HCT116 (cell line): ENCODE data around the gene CTIF. TPM values are rescaled to one million over a fixed set of nuclear protein-coding genes. Genes with fewer than 3 reads are reported as not detected.

Experiments
- ATAC-seq: fragments of 200-7000 bp; cut with Tn5 transposase; 2 replicates; pipeline ENCODE4 v1.9.1; 2020; ENCODE audit warnings: mild to moderate bottlenecking, moderate library complexity
- BruUV-seq: library from RNA; stranded (reverse); fragments of 400-500 nt; replicated peaks from 2 replicates; lab custom pipeline; 2021; lab: Mats Ljungman, UMichigan
- CTCF ChIA-PET: fragments of 300-600 bp; sonication (Branson Sonifier 250); formaldehyde crosslinking; loops from one replicate; lab custom pipeline; 2021; ENCODE audit warnings: antibody characterized with exemption; lab: Charles Lee
- POLR2A ChIA-PET: fragments of 300-600, 350-600 bp; sonication (Branson Sonifier 250); formaldehyde crosslinking; loops from one replicate; lab custom pipeline; 2021; ENCODE audit warnings: antibody characterized with exemption; lab: Charles Lee
- RAD21 ChIA-PET, 2 experiments: fragments of 300-600 bp; sonication (Branson Sonifier 250); formaldehyde crosslinking; loops; one replicate each; lab custom pipeline; 2023; ENCODE audit warnings: low total read pairs in 2 of 2; ENCODE audit not compliant: uncharacterized antibody in 2 of 2, unreplicated experiment in 2 of 2, low non-redundant PET in 1 of 2; lab: Charles Lee
- DNase-seq: peaks from one replicate; pipeline ENCODE4 v3.0.0-alpha.2; 2010; ENCODE audit warnings: low read depth, low spot score
- H2AFZ ChIP-seq: fragments of 200-600 bp; shearing (Covaris generic), sonication (generic); 2 replicates; pipeline ENCODE4 v1.6.1; 2017; ENCODE audit warnings: low read depth, mixed run types, mixed read lengths, antibody characterized with exemption, low read length; ENCODE audit not compliant: poor library complexity, severe bottlenecking
- H3K27ac ChIP-seq: 2 replicates; pipeline ENCODE4 v1.5.1; 2012; ENCODE audit warnings: low read depth, low read length
- H3K27me3 ChIP-seq: fragments of 200-600 bp; sonication (generic); 2 replicates; pipeline ENCODE4 v1.6.1; 2016; ENCODE audit warnings: mixed run types, low read length, mixed read lengths; ENCODE audit not compliant: insufficient read depth
- H3K36me3 ChIP-seq, 2 experiments: fragments of 200-500 bp in 1 of 2; fragments of 200-600 bp in 1 of 2; sonication (Bioruptor generic) in 1 of 2; sonication (generic) in 1 of 2; 2 replicates each; pipeline versions ENCODE4 v1.5.1 to v1.6.1; 2014 to 2016; ENCODE audit warnings: low read length in 2 of 2, inconsistent platforms in 1 of 2, mixed read lengths in 1 of 2, mixed run types in 1 of 2; ENCODE audit not compliant: insufficient read depth in 2 of 2, control insufficient read depth in 1 of 2
- H3K4me1 ChIP-seq, 2 experiments: fragments of 200-600 bp in 1 of 2; sonication (generic) in 1 of 2; 2 replicates each; pipeline versions ENCODE4 v1.5.1 to v1.6.1; 2012 to 2017; ENCODE audit warnings: low read length in 2 of 2, inconsistent platforms in 1 of 2, mild to moderate bottlenecking in 1 of 2, mixed read lengths in 1 of 2, mixed run types in 1 of 2, moderate library complexity in 1 of 2; ENCODE audit not compliant: insufficient read depth in 2 of 2, control insufficient read depth in 1 of 2
- H3K4me2 ChIP-seq: fragments of 200-600 bp; sonication (generic); 2 replicates; pipeline ENCODE4 v1.6.1; 2017; ENCODE audit warnings: mixed run types, low read length, mixed read lengths
- H3K4me3 ChIP-seq, 2 experiments: fragments of 200-600 bp in 1 of 2; sonication (generic) in 1 of 2; replicated peaks in 1 of 2; 2 replicates each; pipeline ENCODE4 v1.5.1; 2011 to 2016; ENCODE audit warnings: low read length in 2 of 2, control low read depth in 1 of 2, low read depth in 1 of 2, mild to moderate bottlenecking in 1 of 2, mixed read lengths in 1 of 2, mixed run types in 1 of 2
- H3K79me2 ChIP-seq: fragments of 200-600 bp; sonication (generic); 2 replicates; pipeline ENCODE4 v1.6.1; 2017; ENCODE audit warnings: mild to moderate bottlenecking, mixed run types, low read length, moderate library complexity, mixed read lengths; ENCODE audit not compliant: insufficient read depth
- H3K9ac ChIP-seq: fragments of 200-600 bp; sonication (generic); 2 replicates; pipeline ENCODE4 v1.6.1; 2016; ENCODE audit warnings: low read length, mixed read lengths
- H3K9me2 ChIP-seq: fragments of 200-600 bp; sonication (generic), shearing (Covaris generic); 2 replicates; pipeline ENCODE4 v1.6.1; 2017; ENCODE audit warnings: mixed run types, mild to moderate bottlenecking, moderate library complexity; ENCODE audit not compliant: insufficient read depth
- H3K9me3 ChIP-seq, 2 experiments: fragments of 200-500 bp in 1 of 2; fragments of 200-600 bp in 1 of 2; sonication (Bioruptor generic) in 1 of 2; sonication (generic) in 1 of 2; 2 replicates each; pipeline ENCODE4 v1.6.1; 2014 to 2017; ENCODE audit warnings: low read length in 2 of 2, mixed read lengths in 2 of 2, inconsistent platforms in 1 of 2, low read depth in 1 of 2, mild to moderate bottlenecking in 1 of 2, mixed run types in 1 of 2, moderate library complexity in 1 of 2; ENCODE audit not compliant: control insufficient read depth in 1 of 2, insufficient read depth in 1 of 2
- H4K20me1 ChIP-seq: fragments of 200-600 bp; sonication (generic), shearing (Covaris generic); 2 replicates; pipeline ENCODE4 v1.6.1; 2017; ENCODE audit warnings: mixed run types, mild to moderate bottlenecking, moderate library complexity; ENCODE audit not compliant: insufficient read depth
- FOSL1 ChIP-seq: IDR thresholded peaks from 2 replicates; pipeline ENCODE4 v1.6.1; 2012; ENCODE audit warnings: low read depth
- RAD21 ChIP-seq: IDR thresholded peaks from 2 replicates; pipeline ENCODE4 v1.6.1; 2012; ENCODE audit warnings: low read depth, mild to moderate bottlenecking
- SIN3A ChIP-seq: IDR thresholded peaks from 2 replicates; pipeline ENCODE4 v1.6.1; 2012; ENCODE audit warnings: low read depth
- SP1 ChIP-seq: IDR thresholded peaks from 2 replicates; pipeline ENCODE4 v1.6.1; 2012; ENCODE audit warnings: low read depth
- intact Hi-C: fragments of 100-400 bp; cut with micrococcal nuclease; formaldehyde crosslinking; loops from 2 replicates; pipeline ENCODE4 v1.10.0; 2022
- total RNA-seq: library from RNA; stranded (reverse); gene quantifications from one replicate; pipeline ENCODE4 v1.2.1, GENCODE V29; 2021; ENCODE audit not compliant: unreplicated experiment
- TF ChIP-seq, protein P1 (sequence below), 3 experiments: fragments of 200-600 bp in 1 of 3; sonication (generic) in 1 of 3; IDR thresholded peaks in 2 of 3; conservative IDR thresholded peaks in 1 of 3; 2 replicates each; pipeline ENCODE4 v1.5.1; 2012 to 2017; ENCODE audit warnings: low read depth in 2 of 3, low read length in 2 of 3, antibody characterized with exemption in 1 of 3, borderline replicate concordance in 1 of 3, control low read depth in 1 of 3, mild to moderate bottlenecking in 1 of 3, mixed read lengths in 1 of 3, mixed run types in 1 of 3, moderate library complexity in 1 of 3; ENCODE audit not compliant: insufficient read depth in 1 of 3
- TF ChIP-seq, protein P2 (sequence below): IDR thresholded peaks from 2 replicates; pipeline ENCODE4 v1.6.1; 2012
- TF ChIP-seq, protein P3 (sequence below): IDR thresholded peaks from 2 replicates; pipeline ENCODE4 v1.6.1; 2011; ENCODE audit warnings: mild to moderate bottlenecking, low read length, moderate library complexity; ENCODE audit not compliant: insufficient replicate concordance; ENCODE audit errors: extremely low read depth

The CTIF gene
- total RNA-seq, 1 experiment from 2014 or later = 19.7 TPM

DNA sequence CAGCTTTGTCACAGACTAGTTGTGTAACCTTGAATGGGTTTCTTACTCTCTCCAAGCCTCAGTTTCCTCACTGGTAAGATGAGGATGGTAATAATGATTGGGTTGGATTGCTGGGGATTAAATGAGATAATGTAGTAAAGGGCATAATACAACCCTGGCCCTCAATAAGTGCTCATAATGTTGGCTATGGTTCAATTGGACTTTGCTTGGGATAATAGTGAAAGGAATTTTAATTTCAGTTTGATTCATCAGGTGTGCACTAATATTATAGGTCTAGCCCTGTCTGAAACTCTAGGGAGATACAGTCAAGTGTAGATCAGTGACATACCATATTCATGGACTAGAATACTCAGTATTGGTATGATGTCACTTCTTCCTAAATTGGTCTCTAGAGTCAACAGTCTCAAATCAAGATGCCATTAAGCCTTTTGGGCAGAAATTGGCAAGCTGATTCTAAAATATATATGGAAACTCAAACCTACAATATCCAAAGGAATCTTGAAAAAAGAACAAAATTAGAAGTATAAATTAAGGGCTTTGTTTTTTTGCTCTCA is 250.5 kb downstream of the CTIF start:
- peaks cover 17 to 28% of the 10 kb centered on the region in 2 experiments for H3K4me1 ChIP-seq
- H3K27ac ChIP-seq = no peak overlapping the region
- no peak overlapping the region for H3K4me2 ChIP-seq
- ChIA-PET CTCF (no interaction called here), RAD21 (no interaction called here), POLR2A (no interaction called here)
- intact Hi-C loops = no loop called here
- no peaks in the 10 kb centered on the region for H3K9me3 ChIP-seq
- no peak overlapping the region for H3K4me3 ChIP-seq
- TF ChIP-seq SP1 (no peak), RAD21 (no peak), SIN3A (no peak), FOSL1 (no peak)
- TF ChIP-seq, protein P1, sequence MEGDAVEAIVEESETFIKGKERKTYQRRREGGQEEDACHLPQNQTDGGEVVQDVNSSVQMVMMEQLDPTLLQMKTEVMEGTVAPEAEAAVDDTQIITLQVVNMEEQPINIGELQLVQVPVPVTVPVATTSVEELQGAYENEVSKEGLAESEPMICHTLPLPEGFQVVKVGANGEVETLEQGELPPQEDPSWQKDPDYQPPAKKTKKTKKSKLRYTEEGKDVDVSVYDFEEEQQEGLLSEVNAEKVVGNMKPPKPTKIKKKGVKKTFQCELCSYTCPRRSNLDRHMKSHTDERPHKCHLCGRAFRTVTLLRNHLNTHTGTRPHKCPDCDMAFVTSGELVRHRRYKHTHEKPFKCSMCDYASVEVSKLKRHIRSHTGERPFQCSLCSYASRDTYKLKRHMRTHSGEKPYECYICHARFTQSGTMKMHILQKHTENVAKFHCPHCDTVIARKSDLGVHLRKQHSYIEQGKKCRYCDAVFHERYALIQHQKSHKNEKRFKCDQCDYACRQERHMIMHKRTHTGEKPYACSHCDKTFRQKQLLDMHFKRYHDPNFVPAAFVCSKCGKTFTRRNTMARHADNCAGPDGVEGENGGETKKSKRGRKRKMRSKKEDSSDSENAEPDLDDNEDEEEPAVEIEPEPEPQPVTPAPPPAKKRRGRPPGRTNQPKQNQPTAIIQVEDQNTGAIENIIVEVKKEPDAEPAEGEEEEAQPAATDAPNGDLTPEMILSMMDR (IDR thresholded peaks at IDR 0.05 in 2 of 3, conservative IDR thresholded peaks at IDR 0.05 in 1 of 3; ENCODE audit: borderline replicate concordance in 1 of 3, insufficient read depth in 1 of 3, low read depth in 2 of 3, low read length in 2 of 3) = no peak
- TF ChIP-seq, protein P2, sequence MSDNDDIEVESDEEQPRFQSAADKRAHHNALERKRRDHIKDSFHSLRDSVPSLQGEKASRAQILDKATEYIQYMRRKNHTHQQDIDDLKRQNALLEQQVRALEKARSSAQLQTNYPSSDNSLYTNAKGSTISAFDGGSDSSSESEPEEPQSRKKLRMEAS = no peak
- TF ChIP-seq, protein P3, sequence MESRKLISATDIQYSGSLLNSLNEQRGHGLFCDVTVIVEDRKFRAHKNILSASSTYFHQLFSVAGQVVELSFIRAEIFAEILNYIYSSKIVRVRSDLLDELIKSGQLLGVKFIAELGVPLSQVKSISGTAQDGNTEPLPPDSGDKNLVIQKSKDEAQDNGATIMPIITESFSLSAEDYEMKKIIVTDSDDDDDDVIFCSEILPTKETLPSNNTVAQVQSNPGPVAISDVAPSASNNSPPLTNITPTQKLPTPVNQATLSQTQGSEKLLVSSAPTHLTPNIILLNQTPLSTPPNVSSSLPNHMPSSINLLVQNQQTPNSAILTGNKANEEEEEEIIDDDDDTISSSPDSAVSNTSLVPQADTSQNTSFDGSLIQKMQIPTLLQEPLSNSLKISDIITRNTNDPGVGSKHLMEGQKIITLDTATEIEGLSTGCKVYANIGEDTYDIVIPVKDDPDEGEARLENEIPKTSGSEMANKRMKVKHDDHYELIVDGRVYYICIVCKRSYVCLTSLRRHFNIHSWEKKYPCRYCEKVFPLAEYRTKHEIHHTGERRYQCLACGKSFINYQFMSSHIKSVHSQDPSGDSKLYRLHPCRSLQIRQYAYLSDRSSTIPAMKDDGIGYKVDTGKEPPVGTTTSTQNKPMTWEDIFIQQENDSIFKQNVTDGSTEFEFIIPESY = no peak
- no peaks in the 10 kb centered on the region for H3K79me2 ChIP-seq
- H4K20me1 ChIP-seq = no peaks in the 10 kb centered on the region
- H2AFZ ChIP-seq = no peak overlapping the region
- H3K36me3 ChIP-seq = no peaks in the 10 kb centered on the region
- DNase-seq (no peak), ATAC-seq (no peak)
- H3K9me2 ChIP-seq = no peaks in the 10 kb centered on the region
- no TSS peak for BruUV-seq
- H3K9ac ChIP-seq = no peak overlapping the region
- H3K27me3 ChIP-seq = no peaks in the 10 kb centered on the region
